Panc1 (cell line): ENCODE data around the gene KLF14. TPM values are rescaled to one million over a fixed set of nuclear protein-coding genes. Genes with fewer than 3 reads are reported as not detected.

Experiments used
- ATAC-seq: fragments of 200-7000 bp; cut with Tn5 transposase; 2 replicates; pipeline ENCODE4 v1.9.1; 2020; ENCODE audit warnings: mild to moderate bottlenecking, moderate library complexity
- BruUV-seq: library from RNA; stranded (reverse); fragments of 400-500 nt; replicated peaks from 2 replicates; lab custom pipeline; 2021; lab: Mats Ljungman, UMichigan
- CTCF ChIA-PET: fragments of 300-600 bp; sonication (Branson Sonifier 250); formaldehyde crosslinking; loops from one replicate; lab custom pipeline; 2022; ENCODE audit warnings: antibody characterized with exemption; lab: Charles Lee
- POLR2A ChIA-PET: fragments of 300-600 bp; sonication (Branson Sonifier 250); formaldehyde crosslinking; loops from one replicate; lab custom pipeline; 2022; ENCODE audit warnings: antibody characterized with exemption; lab: Charles Lee
- DNase-seq: peaks from one replicate; pipeline ENCODE4 v3.0.0-alpha.2; 2010; ENCODE audit warnings: low read depth, low spot score
- H3K27ac ChIP-seq: 2 replicates; pipeline ENCODE4 v1.5.1; 2011; ENCODE audit warnings: mild to moderate bottlenecking, low read length, inconsistent platforms
- H3K27me3 ChIP-seq: fragments of 200-500 bp; sonication (Bioruptor generic); 2 replicates; pipeline ENCODE4 v1.6.0; 2014; ENCODE audit warnings: low read length, inconsistent platforms; ENCODE audit not compliant: control insufficient read depth, insufficient read depth
- H3K36me3 ChIP-seq: fragments of 200-500 bp; sonication (Bioruptor generic); 2 replicates; pipeline ENCODE4 v1.5.1; 2014; ENCODE audit warnings: inconsistent platforms, mild to moderate bottlenecking, low read length, moderate library complexity; ENCODE audit not compliant: control insufficient read depth, insufficient read depth
- H3K4me1 ChIP-seq: 2 replicates; pipeline ENCODE4 v1.5.1; 2011; ENCODE audit warnings: inconsistent platforms, mild to moderate bottlenecking, low read length, moderate library complexity; ENCODE audit not compliant: control insufficient read depth, insufficient read depth
- H3K4me3 ChIP-seq, 2 experiments: 2 replicates each; pipeline ENCODE4 v1.5.1; 2011 to 2012; ENCODE audit warnings: low read depth in 2 of 2, low read length in 2 of 2, mild to moderate bottlenecking in 2 of 2, inconsistent platforms in 1 of 2, moderate library complexity in 1 of 2
- H3K9me3 ChIP-seq: fragments of 200-500 bp; sonication (Bioruptor generic); 2 replicates; pipeline ENCODE4 v1.5.1; 2014; ENCODE audit warnings: low read depth, mild to moderate bottlenecking, inconsistent platforms, low read length, moderate library complexity; ENCODE audit not compliant: control insufficient read depth, insufficient read depth
- POLR2AphosphoS5 ChIP-seq: IDR thresholded peaks from 2 replicates; pipeline ENCODE4 v1.6.1; 2012; ENCODE audit warnings: mild to moderate bottlenecking, low read depth, low read length, moderate library complexity
- SIN3A ChIP-seq: IDR thresholded peaks from 2 replicates; pipeline ENCODE4 v1.6.1; 2012; ENCODE audit warnings: low read depth, mild to moderate bottlenecking, low read length, moderate library complexity, borderline replicate concordance; ENCODE audit not compliant: insufficient read depth
- TCF7L2 ChIP-seq: IDR thresholded peaks from 2 replicates; pipeline ENCODE4 v1.6.1; 2011; ENCODE audit warnings: mild to moderate bottlenecking, low read depth, low read length, inconsistent platforms
- in situ Hi-C: cut with HindIII; loops from 2 replicates; pipeline ENCODE4 v1.10.0; 2016; ENCODE audit warnings: low sequenced_read_pairs, low pct_unique_long_range_greater_than_20kb
- intact Hi-C: fragments of 100-400 bp; cut with micrococcal nuclease; formaldehyde crosslinking; loops from one replicate; pipeline ENCODE4 v1.10.0; 2022; ENCODE audit not compliant: unreplicated experiment
- total RNA-seq: library from RNA; stranded (reverse); gene quantifications from one replicate; pipeline ENCODE4 v1.2.1, GENCODE V29; 2021; ENCODE audit not compliant: unreplicated experiment
- TF ChIP-seq, protein P1 (sequence below): fragments of 450-650 bp; IDR thresholded peaks from 2 replicates; pipeline ENCODE4 v1.5.1; 2017; ENCODE audit warnings: mild to moderate bottlenecking
- TF ChIP-seq, protein P2 (sequence below), 2 experiments: IDR thresholded peaks; 2 replicates each; pipeline ENCODE4 v1.6.1; 2011 to 2012; ENCODE audit warnings: low read depth in 2 of 2, control low read depth in 1 of 2, low read length in 1 of 2, mild to moderate bottlenecking in 1 of 2, moderate library complexity in 1 of 2; ENCODE audit not compliant: insufficient read depth in 1 of 2

Gene KLF14
- total RNA-seq, 1 experiment from 2014 or later = 0.39 TPM

DNA sequence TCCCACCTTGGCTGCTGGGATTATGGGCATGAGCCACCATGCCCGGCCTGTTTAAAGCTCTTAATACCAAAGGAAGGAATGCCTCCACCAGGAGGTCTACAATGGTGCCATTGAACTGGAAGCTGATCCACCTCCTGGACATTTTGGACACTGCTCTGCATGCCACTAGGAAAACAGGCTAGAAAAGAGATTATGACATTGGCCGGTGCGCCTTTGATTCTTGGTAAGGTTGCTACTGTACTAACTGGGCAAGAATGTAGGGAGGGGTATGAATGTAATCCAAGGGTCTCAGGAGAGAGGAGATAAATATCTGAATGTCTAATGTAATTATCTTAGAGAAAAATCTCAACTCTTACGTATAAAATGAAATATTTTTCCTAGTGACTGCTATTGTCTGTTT, 26.0 kb downstream of the KLF14 start:
- ChIA-PET POLR2A (no interaction called here), CTCF (no interaction called here)
- H3K27ac ChIP-seq = no peak overlapping the region
- ATAC-seq (no peak), DNase-seq (no peak)
- no peaks in the 10 kb centered on the region for H3K4me1 ChIP-seq
- in situ Hi-C loops = no loop called here
- intact Hi-C loops = no loop called here
- no peak overlapping the region for H3K4me3 ChIP-seq
- TF ChIP-seq, protein P1, sequence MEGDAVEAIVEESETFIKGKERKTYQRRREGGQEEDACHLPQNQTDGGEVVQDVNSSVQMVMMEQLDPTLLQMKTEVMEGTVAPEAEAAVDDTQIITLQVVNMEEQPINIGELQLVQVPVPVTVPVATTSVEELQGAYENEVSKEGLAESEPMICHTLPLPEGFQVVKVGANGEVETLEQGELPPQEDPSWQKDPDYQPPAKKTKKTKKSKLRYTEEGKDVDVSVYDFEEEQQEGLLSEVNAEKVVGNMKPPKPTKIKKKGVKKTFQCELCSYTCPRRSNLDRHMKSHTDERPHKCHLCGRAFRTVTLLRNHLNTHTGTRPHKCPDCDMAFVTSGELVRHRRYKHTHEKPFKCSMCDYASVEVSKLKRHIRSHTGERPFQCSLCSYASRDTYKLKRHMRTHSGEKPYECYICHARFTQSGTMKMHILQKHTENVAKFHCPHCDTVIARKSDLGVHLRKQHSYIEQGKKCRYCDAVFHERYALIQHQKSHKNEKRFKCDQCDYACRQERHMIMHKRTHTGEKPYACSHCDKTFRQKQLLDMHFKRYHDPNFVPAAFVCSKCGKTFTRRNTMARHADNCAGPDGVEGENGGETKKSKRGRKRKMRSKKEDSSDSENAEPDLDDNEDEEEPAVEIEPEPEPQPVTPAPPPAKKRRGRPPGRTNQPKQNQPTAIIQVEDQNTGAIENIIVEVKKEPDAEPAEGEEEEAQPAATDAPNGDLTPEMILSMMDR = no peak
- TF ChIP-seq TCF7L2 = no peak
- no peak for TF ChIP-seq POLR2AphosphoS5
- TF ChIP-seq, protein P2, sequence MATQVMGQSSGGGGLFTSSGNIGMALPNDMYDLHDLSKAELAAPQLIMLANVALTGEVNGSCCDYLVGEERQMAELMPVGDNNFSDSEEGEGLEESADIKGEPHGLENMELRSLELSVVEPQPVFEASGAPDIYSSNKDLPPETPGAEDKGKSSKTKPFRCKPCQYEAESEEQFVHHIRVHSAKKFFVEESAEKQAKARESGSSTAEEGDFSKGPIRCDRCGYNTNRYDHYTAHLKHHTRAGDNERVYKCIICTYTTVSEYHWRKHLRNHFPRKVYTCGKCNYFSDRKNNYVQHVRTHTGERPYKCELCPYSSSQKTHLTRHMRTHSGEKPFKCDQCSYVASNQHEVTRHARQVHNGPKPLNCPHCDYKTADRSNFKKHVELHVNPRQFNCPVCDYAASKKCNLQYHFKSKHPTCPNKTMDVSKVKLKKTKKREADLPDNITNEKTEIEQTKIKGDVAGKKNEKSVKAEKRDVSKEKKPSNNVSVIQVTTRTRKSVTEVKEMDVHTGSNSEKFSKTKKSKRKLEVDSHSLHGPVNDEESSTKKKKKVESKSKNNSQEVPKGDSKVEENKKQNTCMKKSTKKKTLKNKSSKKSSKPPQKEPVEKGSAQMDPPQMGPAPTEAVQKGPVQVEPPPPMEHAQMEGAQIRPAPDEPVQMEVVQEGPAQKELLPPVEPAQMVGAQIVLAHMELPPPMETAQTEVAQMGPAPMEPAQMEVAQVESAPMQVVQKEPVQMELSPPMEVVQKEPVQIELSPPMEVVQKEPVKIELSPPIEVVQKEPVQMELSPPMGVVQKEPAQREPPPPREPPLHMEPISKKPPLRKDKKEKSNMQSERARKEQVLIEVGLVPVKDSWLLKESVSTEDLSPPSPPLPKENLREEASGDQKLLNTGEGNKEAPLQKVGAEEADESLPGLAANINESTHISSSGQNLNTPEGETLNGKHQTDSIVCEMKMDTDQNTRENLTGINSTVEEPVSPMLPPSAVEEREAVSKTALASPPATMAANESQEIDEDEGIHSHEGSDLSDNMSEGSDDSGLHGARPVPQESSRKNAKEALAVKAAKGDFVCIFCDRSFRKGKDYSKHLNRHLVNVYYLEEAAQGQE (IDR thresholded peaks at IDR 0.05; ENCODE audit: insufficient read depth in 1 of 2, low read depth in 2 of 2, low read length in 1 of 2) = no peak
- no peak for TF ChIP-seq SIN3A
- H3K27me3 ChIP-seq = peaks cover 11% of the 10 kb centered on the region
- no peaks in the 10 kb centered on the region for H3K36me3 ChIP-seq
- BruUV-seq = no TSS peak
- no peaks in the 10 kb centered on the region for H3K9me3 ChIP-seq

DNA sequence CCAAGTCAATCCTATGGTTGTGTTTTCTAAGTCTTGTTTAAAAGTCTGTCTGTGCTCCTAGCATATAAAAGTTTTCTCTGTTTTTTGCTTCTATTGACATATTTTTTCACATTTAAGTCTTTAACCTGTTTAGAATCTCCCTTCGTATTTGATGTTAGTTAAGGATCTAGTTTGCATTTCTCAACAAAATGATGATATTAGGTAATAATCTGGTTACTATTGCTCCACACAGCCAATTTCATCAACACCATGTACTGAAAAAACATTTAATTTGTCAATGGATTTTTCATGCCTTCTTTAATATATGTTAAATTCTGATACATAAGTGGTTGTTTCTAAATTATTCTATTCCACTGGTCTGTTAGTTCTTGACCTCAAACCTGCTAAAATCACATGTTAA, 30.2 kb downstream of the KLF14 start:
- Histone ChIP-seq H3K9me3 (no peaks in the 10 kb centered on the region), H3K27ac (no peak overlapping the region), H3K36me3 (no peaks in the 10 kb centered on the region), H3K4me3 (no peak overlapping the region), H3K4me1 (no peaks in the 10 kb centered on the region), H3K27me3 (peaks cover 2% of the 10 kb centered on the region)
- CTCF ChIA-PET = no interaction called here
- POLR2A ChIA-PET = no interaction called here
- no peak for ATAC-seq
- in situ Hi-C loops (no loop called here), intact Hi-C loops (no loop called here)
- DNase-seq = no peak
- no TSS peak for BruUV-seq
- TF ChIP-seq, protein P2 (IDR thresholded peaks at IDR 0.05; ENCODE audit: insufficient read depth in 1 of 2, low read depth in 2 of 2, low read length in 1 of 2) = no peak
- TF ChIP-seq SIN3A (no peak), TCF7L2 (no peak), POLR2AphosphoS5 (no peak)
- TF ChIP-seq, protein P1 = no peak
